RWPE1 (cell line): Measurements from ENCODE around the gene SPRYD7.

ENCODE experiments used
- CTCF ChIA-PET: fragments of 350-600 bp; sonication (Branson Sonifier 250); formaldehyde crosslinking; extraction: SDS; loops from one replicate; lab custom pipeline; 2021; lab: Yijun Ruan, JAX
- POLR2A ChIA-PET: fragments of 400-600 bp; formaldehyde crosslinking; extraction: SDS; loops from one replicate; lab custom pipeline; 2020; ENCODE audit warnings: antibody characterized with exemption; ENCODE audit not compliant: low non-redundant PET; lab: Yijun Ruan, JAX
- DNase-seq: peaks from one replicate; pipeline ENCODE4 v3.0.0; 2012; ENCODE audit warnings: low spot score
- H3K27ac ChIP-seq: fragments of 450-650 bp; 2 replicates; pipeline ENCODE4 v1.5.1; 2017
- TF ChIP-seq, protein P1 (sequence below): fragments of 450-650 bp; conservative IDR thresholded peaks from 2 replicates; pipeline ENCODE4 v1.5.1; 2017; ENCODE audit warnings: low read depth, mild to moderate bottlenecking

SPRYD7 gene

DNA sequence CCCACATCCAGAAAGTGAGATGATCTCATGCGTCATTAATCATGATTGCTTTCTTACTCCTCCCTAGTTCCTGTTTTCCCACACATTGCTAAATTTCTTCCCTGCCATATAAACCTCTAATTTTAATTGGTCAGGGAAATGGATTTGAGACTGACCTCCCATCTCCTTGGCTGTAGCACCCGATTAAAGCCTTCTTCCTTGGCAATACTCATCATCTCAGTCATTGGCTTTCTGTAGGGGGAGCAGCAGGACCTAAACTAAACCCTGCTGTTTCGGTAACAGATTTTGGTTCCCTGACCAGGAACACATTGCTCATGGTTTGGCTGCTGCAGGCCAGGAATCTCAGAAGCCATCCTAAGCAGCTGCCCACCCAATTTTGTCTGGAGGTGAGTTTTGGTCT lies 61.7 kb downstream of the SPRYD7 start:
- POLR2A ChIA-PET: no interaction called here
- TF ChIP-seq, protein P1, sequence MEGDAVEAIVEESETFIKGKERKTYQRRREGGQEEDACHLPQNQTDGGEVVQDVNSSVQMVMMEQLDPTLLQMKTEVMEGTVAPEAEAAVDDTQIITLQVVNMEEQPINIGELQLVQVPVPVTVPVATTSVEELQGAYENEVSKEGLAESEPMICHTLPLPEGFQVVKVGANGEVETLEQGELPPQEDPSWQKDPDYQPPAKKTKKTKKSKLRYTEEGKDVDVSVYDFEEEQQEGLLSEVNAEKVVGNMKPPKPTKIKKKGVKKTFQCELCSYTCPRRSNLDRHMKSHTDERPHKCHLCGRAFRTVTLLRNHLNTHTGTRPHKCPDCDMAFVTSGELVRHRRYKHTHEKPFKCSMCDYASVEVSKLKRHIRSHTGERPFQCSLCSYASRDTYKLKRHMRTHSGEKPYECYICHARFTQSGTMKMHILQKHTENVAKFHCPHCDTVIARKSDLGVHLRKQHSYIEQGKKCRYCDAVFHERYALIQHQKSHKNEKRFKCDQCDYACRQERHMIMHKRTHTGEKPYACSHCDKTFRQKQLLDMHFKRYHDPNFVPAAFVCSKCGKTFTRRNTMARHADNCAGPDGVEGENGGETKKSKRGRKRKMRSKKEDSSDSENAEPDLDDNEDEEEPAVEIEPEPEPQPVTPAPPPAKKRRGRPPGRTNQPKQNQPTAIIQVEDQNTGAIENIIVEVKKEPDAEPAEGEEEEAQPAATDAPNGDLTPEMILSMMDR: no peak
- no peak overlapping the region for H3K27ac ChIP-seq
- CTCF ChIA-PET: no interaction called here
- DNase-seq: no peak

DNA sequence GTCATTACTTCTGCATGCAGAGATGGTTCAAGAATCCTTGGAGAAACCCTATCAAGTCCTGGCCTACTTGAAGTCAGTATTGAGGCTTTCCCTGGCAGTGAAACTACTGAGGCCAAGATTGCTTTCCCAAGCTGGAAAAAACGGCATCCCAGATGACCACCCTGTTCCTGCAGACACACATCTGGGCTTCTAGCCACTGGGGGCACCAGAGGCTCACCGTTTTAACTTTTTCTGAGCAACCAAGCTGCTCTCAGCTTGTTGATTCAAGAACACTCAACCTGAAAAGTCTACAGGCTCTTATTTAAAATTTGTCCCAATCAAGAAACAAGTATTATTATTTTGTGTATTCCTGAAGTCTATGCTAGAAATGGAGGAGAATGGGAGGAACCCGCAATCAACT lies 66.6 kb downstream of the SPRYD7 start:
- no peak for DNase-seq
- POLR2A ChIA-PET: interaction anchor here (0.6 kb wide), 2 partner anchors 10 to 194 kb away, joined by 3 to 4 read pairs; no protein-coding TSS in a partner anchor
- CTCF ChIA-PET: interaction anchor here (0.6 to 0.8 kb wide), 4 partner anchors 9 to 1373 kb away, joined by 3 to 8 read pairs (median 4); no protein-coding TSS in a partner anchor
- TF ChIP-seq, protein P1: no peak
- H3K27ac ChIP-seq: no peak overlapping the region

- no peak overlapping the region for H3K27ac ChIP-seq
- ChIA-PET CTCF (interaction anchor here (0.7 kb wide), 1 partner anchor 41 kb away, joined by 3 read pairs; no protein-coding TSS in a partner anchor), POLR2A (no interaction called here)
- DNase-seq: no peak
- TF ChIP-seq, protein P1: no peak
Observed at GRCh38 chr13:49867834-49868233, 68.3 kb downstream of the SPRYD7 start.

GRCh38 chr13:49865218-49865617 lies 70.9 kb downstream of the SPRYD7 start:
- TF ChIP-seq, protein P1: no peak
- no peak for DNase-seq
- ChIA-PET CTCF (interaction anchor here (0.6 to 0.7 kb wide), 2 partner anchors 8 to 10 kb away, joined by 3 read pairs; no protein-coding TSS in a partner anchor), POLR2A (no interaction called here)
- no peak overlapping the region for H3K27ac ChIP-seq

- no peak overlapping the region for H3K27ac ChIP-seq
- CTCF ChIA-PET: interaction anchor here (0.7 kb wide), 1 partner anchor 108 kb away, joined by 3 read pairs; no protein-coding TSS in a partner anchor
- POLR2A ChIA-PET: no interaction called here
- TF ChIP-seq, protein P1: no peak
- no peak for DNase-seq
Observed at GRCh38 chr13:49864509-49864908, 71.6 kb downstream of the SPRYD7 start.
